HepG2 (cell line): ENCODE data around the gene SNX6. TPM values are rescaled to one million over a fixed set of nuclear protein-coding genes. Genes with fewer than 3 reads are reported as not detected.

Source experiments
- ARID5B ChIP-seq: IDR thresholded peaks from 2 replicates; pipeline ENCODE4 v1.4.0; 2020; ENCODE audit warnings: mild to moderate bottlenecking, missing genetic modification reagents
- ATF1 ChIP-seq: IDR thresholded peaks from 2 replicates; pipeline ENCODE4 v1.6.1; 2016; ENCODE audit warnings: mild to moderate bottlenecking, control low read depth
- CBX1 ChIP-seq: IDR thresholded peaks from one replicate; pipeline ENCODE4 v1.6.1; 2016; ENCODE audit warnings: antibody characterized with exemption, low read depth
- EHMT2 ChIP-seq: fragments of 200-600 bp; sonication (generic); IDR thresholded peaks from 2 replicates; pipeline ENCODE4 v1.7.0; 2017; ENCODE audit warnings: antibody characterized with exemption, low read depth, low read length, borderline replicate concordance
- HOXA9 ChIP-seq: sonication (generic); formaldehyde crosslinking; IDR thresholded peaks from 2 replicates; pipeline ENCODE4 v1.8.1; 2022; ENCODE audit warnings: missing genetic modification reagents, mild to moderate bottlenecking, moderate library complexity, borderline replicate concordance
- KDM5B ChIP-seq: sonication (generic); formaldehyde crosslinking; IDR thresholded peaks from 2 replicates; pipeline ENCODE4 v1.4.0; 2020; ENCODE audit warnings: missing genetic modification reagents, mild to moderate bottlenecking, borderline replicate concordance
- MLX ChIP-seq: IDR thresholded peaks from 2 replicates; pipeline ENCODE4 v1.6.1; 2016
- MTF1 ChIP-seq: sonication (generic); formaldehyde crosslinking; IDR thresholded peaks from 2 replicates; pipeline ENCODE4 v1.5.0; 2020; ENCODE audit warnings: missing genetic modification reagents
- NFE2L1 ChIP-seq: sonication (generic); formaldehyde crosslinking; IDR thresholded peaks from 2 replicates; pipeline ENCODE4 v1.4.0; 2020; ENCODE audit warnings: missing genetic modification reagents, mild to moderate bottlenecking, borderline replicate concordance
- NR2F2 ChIP-seq: IDR thresholded peaks from 2 replicates; pipeline ENCODE4 v1.6.1; 2012; ENCODE audit warnings: low read depth, inconsistent platforms, borderline replicate concordance
- PHF20 ChIP-seq: sonication (generic); formaldehyde crosslinking; IDR thresholded peaks from 2 replicates; pipeline ENCODE4 v1.5.0; 2020; ENCODE audit warnings: mild to moderate bottlenecking, missing genetic modification reagents
- RARG ChIP-seq: sonication (generic); formaldehyde crosslinking; IDR thresholded peaks from 2 replicates; pipeline ENCODE4 v1.4.0; 2020; ENCODE audit warnings: low read depth, mild to moderate bottlenecking, missing genetic modification reagents
- RFXANK ChIP-seq: IDR thresholded peaks from 2 replicates; pipeline ENCODE4 v1.6.1; 2016
- SMARCE1 ChIP-seq: fragments of 450-650 bp; IDR thresholded peaks from 2 replicates; pipeline ENCODE4 v1.6.1; 2017; ENCODE audit warnings: borderline replicate concordance
- ZFYVE20 ChIP-seq: sonication (generic); formaldehyde crosslinking; IDR thresholded peaks from 2 replicates; pipeline ENCODE4 v1.8.0; 2023; ENCODE audit warnings: low read depth, mild to moderate bottlenecking, moderate library complexity, missing genetic modification reagents, borderline replicate concordance
- ZNF101 ChIP-seq: sonication (generic); formaldehyde crosslinking; IDR thresholded peaks from 2 replicates; pipeline ENCODE4 v1.4.0; 2020; ENCODE audit warnings: mild to moderate bottlenecking, low read depth, missing genetic modification reagents, borderline replicate concordance
- ZNF160 ChIP-seq: sonication (generic); formaldehyde crosslinking; IDR thresholded peaks from 2 replicates; pipeline ENCODE4 v1.8.0; 2022; ENCODE audit warnings: mild to moderate bottlenecking, inconsistent platforms, missing genetic modification reagents
- ZNF362 ChIP-seq: sonication (generic); formaldehyde crosslinking; IDR thresholded peaks from 2 replicates; pipeline ENCODE4 v1.4.0; 2020; ENCODE audit warnings: missing genetic modification reagents, mild to moderate bottlenecking, borderline replicate concordance
- ZNF570 ChIP-seq: sonication (generic); formaldehyde crosslinking; IDR thresholded peaks from 2 replicates; pipeline ENCODE4 v1.4.0; 2020; ENCODE audit warnings: mild to moderate bottlenecking, missing genetic modification reagents, borderline replicate concordance
- ZNF720 ChIP-seq: sonication (generic); formaldehyde crosslinking; IDR thresholded peaks from 2 replicates; pipeline ENCODE4 v1.4.0; 2020; ENCODE audit warnings: missing genetic modification reagents
- ZNF766 ChIP-seq: sonication (generic); formaldehyde crosslinking; IDR thresholded peaks from 2 replicates; pipeline ENCODE4 v1.5.0; 2020; ENCODE audit warnings: missing genetic modification reagents, borderline replicate concordance
- ZNF775 ChIP-seq: sonication (generic); formaldehyde crosslinking; IDR thresholded peaks from 2 replicates; pipeline ENCODE4 v1.4.0; 2020; ENCODE audit warnings: missing genetic modification reagents, mild to moderate bottlenecking, moderate library complexity, borderline replicate concordance
- ZSCAN22 ChIP-seq: sonication (generic); formaldehyde crosslinking; IDR thresholded peaks from 2 replicates; pipeline ENCODE4 v1.4.0; 2020; ENCODE audit warnings: mild to moderate bottlenecking, missing genetic modification reagents
- ZSCAN9 ChIP-seq: IDR thresholded peaks from 2 replicates; pipeline ENCODE4 v1.6.1; 2016; ENCODE audit warnings: borderline replicate concordance
- polyA plus RNA-seq, 8 experiments: library from polyadenylated mRNA; depleted of rRNA in 3 of 8; stranded (reverse) in 7 of 8; unstranded in 1 of 8; fragments of >200 nt; fragmentation: Illumina TruSeq in 4 of 8; extraction: Trizol in 4 of 8; gene quantifications; 2 replicates each; pipeline versions ENCODE4 v1.2.1 to v1.2.3, GENCODE V29; 2011 to 2016; ENCODE audit warnings: low read depth in 4 of 8, missing spikeins in 1 of 8, mixed read lengths in 1 of 8; ENCODE audit not compliant: insufficient read depth in 1 of 8
- total RNA-seq, 5 experiments: library from RNA; depleted of rRNA; stranded (reverse); fragments of >200 nt; fragmentation: Illumina TruSeq; extraction: Trizol; gene quantifications; 2 replicates each; pipeline ENCODE4 v1.2.3, GENCODE V29; 2016; ENCODE audit warnings: low read depth in 1 of 5

SNX6 gene
- total and polyA plus RNA-seq, 2 of the 13 experiments (the other 11 are each of a cell fraction or from before 2014, with no cell fraction given), result 92.3 to 169 TPM

GRCh38 chr14:34629657-34630529 is at the start of gene SNX6 (continued):
- TF ChIP-seq ARID5B (CRISPR knock-in tag), result peak; percentile 44
- TF ChIP-seq MLX (CRISPR knock-in tag), result no peak; the same call in 1 of the 2 replicates
- peak; percentile 48; the same call in 1 of the 2 replicates for TF ChIP-seq ZNF766 (CRISPR knock-in tag)
- peak; percentile 72 for TF ChIP-seq PHF20 (CRISPR knock-in tag)
- TF ChIP-seq ZNF362, result peak; percentile 43; the same call in 1 of the 2 replicates
- TF ChIP-seq RARG (CRISPR knock-in tag), result peak; percentile 97
- 0 out of 2 replicates have a peak, but pooled peaks have one; percentile 15 for TF ChIP-seq MTF1
- TF ChIP-seq ZSCAN9 (CRISPR knock-in tag), result no peak; the same call in none of the 2 replicates
- TF ChIP-seq SMARCE1, result no peak
- peak; percentile 78; the same call in 1 of the 2 replicates for TF ChIP-seq ZSCAN22 (CRISPR knock-in tag)
- TF ChIP-seq EHMT2, result no peak
- peak; percentile 79; the same call in 1 of the 2 replicates for TF ChIP-seq ZNF101
- no peak; the same call in 1 of the 2 replicates for TF ChIP-seq ZFYVE20 (CRISPR knock-in tag)
- TF ChIP-seq ATF1 (CRISPR knock-in tag), result no peak
- TF ChIP-seq ZNF720 (CRISPR knock-in tag), result peak; percentile 55; the same call in 1 of the 2 replicates
- no peak for TF ChIP-seq HOXA9 (CRISPR knock-in tag)
- TF ChIP-seq ZNF775 (CRISPR knock-in tag), result no peak; the same call in 1 of the 2 replicates
- peak; percentile 94 for TF ChIP-seq KDM5B (CRISPR knock-in tag)
- TF ChIP-seq NFE2L1 (CRISPR knock-in tag), result peak; percentile 86; the same call in 1 of the 2 replicates
- TF ChIP-seq CBX1, result no peak
- no peak for TF ChIP-seq NR2F2
- peak; percentile 95; the same call in 1 of the 2 replicates for TF ChIP-seq ZNF570 (CRISPR knock-in tag)
- peak; percentile 45; the same call in 1 of the 2 replicates for TF ChIP-seq RFXANK (CRISPR knock-in tag)
- TF ChIP-seq ZNF160, result peak; percentile 74
